A673 (cell line): Measurements from ENCODE around the gene CHKA.

Source experiments
- CTCF ChIP-seq: fragments of 300-800, 200-600 bp; sonication (generic); conservative IDR thresholded peaks from 2 replicates; pipeline ENCODE4 v1.5.1; 2017; ENCODE audit warnings: low read depth, mild to moderate bottlenecking, antibody characterized with exemption, low read length, moderate library complexity, mixed read lengths
- EZH2 ChIP-seq: fragments of 200-600 bp; sonication (generic); IDR thresholded peaks from 2 replicates; pipeline ENCODE4 v1.6.1; 2017; ENCODE audit warnings: borderline replicate concordance, low read depth, mild to moderate bottlenecking, mixed read lengths, antibody characterized with exemption, low read length; ENCODE audit not compliant: poor library complexity, severe bottlenecking

GRCh38 chr11:68089679-68090078, 31.5 kb downstream of the CHKA start:
- TF ChIP-seq CTCF, result no peak
- no peak for TF ChIP-seq EZH2
